GM12892 (cell line): Measurements from ENCODE around the gene HOXA3.

Experiments used
- POLR2A ChIP-seq: IDR thresholded peaks from 2 replicates; pipeline ENCODE4 v1.6.1; 2011; ENCODE audit warnings: low read depth, low read length, control low read depth
- POLR2AphosphoS5 ChIP-seq: IDR thresholded peaks from 2 replicates; pipeline ENCODE4 v1.6.1; 2011; ENCODE audit warnings: low read depth, low read length, control low read depth

GRCh38 chr7:27062946-27063345 lies 89.4 kb downstream of the HOXA3 start:
- no peak for TF ChIP-seq POLR2AphosphoS5
- no peak for TF ChIP-seq POLR2A
